Hippocampal formation (tissue), 2 donors: Measurements from ENCODE around the gene TTC33.
"Not testable (repeated sequence)": the region's sequence is repeated elsewhere in the genome, so short reads cannot be mapped to it uniquely, and the experiment has no call there.

Source experiments
- DNase-seq, 2 donors: peaks; one replicate each; lab custom pipeline; 2025; lab: John Stamatoyannopoulos, UW

TTC33 gene

DNA sequence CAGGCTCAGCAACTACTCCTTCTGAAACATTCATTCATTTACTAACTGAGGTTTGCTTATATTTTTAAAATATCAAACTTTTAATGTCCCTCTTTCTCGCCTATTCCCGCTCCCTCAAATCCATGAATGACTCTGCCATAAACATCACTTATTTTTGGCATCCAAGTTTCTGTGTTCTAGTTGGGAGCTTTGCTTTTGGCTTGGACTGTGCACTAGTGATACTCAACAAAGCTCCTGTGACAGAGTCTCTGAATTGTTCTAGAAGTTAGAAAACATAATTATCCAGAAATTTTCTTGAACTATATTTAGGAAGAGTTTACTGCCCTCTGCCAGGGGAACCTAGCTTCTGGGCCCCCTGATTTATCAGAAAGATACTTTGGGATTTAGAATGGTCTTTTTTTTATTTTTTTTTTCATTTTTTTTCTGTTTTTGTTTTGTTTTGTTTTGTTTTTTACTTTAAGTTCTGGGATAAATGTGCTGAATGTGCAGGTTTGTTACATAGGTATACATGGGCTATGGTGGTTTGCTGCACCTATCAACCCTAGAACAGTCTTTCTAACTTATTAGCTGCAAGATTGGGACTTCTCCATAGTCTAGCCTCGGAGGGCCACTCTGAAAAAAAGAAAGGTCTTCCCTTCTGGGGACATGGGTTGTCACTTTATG lies 140.7 kb downstream of the TTC33 start:
- DNase-seq = no peak

DNA sequence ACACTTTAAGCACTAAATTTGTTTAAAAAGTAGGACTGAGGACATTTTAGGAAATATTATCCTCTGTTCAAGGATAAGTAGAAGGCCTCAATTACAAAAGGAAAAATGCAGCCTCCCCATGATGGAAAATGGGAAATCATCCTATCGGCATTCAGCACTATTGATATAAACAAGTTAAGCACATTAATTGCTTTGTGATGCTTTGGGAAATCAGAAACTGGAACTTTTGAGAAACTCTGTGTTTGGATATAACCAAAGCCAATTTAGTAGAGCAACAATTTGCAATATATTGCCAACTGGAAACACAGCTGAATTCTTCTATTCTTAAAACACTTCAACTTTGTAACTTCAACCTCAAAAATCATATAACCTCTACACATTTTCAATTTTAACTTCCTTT lies 141.3 kb downstream of the TTC33 start:
- DNase-seq = no peak

DNA sequence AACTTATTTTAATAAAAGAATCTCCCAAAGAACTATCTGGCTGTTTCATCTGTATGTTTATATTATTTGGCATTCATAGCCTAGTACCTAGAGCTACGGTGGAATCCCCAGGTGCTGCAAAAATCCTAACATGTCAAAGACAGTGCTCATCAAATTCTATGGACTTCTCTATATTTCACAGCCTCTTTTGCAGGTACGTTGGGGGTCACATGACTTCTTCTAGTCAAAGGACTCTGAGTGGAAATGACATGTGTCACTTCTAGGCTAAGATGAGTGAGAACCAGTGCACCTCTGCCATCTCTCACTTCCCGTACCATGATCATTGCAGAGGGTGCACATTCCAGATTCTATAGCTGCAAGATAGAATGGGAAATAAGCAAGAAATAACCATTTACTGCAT lies 148.6 kb downstream of the TTC33 start:
- DNase-seq = no peak

DNA sequence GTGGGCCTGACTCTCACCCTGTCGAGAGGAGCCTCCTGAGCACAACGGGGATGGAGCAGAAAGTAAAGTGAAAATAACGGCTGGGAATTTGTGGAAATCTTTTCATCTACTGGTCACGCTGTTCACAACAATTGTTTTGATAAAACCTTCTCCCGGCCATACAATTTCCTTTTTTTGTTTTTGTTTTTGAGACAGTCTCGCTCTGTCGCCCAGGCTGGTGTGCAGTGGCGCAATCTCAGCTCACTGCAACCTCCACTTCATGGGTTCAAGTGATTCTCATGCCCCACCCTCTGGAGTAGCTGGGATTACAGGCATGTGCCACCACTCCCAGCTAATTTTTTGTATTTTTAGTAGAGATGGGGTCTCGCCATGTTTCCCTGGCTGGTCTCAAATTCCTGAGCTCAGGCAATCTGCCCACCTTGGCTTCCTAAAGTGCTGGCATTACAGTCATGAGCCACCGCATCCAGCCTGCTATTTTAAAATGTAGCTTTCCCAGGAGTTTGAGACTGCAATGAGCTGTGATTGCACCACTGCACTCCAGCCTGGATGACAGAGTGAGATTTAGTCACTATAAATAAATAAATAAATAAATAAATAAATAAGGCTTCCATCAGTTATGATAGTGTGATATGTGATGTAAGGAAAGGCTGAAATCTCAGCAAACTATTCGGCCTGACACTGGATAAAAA lies 149.5 kb downstream of the TTC33 start:
- DNase-seq = no peak

DNA sequence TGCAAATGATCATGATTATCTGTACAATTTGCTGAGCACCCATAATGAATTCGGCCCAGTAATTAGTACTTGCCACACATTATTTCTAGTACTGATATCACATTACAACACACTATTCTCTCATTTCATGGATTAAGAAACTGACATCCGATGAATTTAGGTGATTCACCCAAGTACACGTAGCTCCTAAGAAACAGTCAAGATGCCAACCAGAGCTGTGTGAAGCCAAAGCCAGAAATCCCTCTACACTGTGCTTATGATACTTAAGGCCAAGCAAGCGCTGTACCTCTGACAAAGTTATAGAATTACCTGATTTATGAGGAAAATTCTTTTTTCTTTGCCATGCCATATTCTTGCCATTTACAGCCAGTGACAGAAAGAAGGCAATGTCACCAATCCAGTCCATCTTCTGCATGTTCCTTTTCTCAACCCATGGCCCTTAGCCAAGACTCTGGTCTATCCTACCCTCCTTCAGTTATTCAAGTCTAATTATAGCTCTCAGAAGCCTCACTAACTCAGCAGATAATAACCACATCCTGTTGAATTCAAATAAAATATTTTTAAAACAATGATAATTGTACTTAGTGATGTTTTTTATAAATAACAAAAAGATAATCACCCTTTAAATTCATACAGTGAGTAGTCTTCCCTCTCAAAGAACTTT lies 150.3 kb downstream of the TTC33 start:
- no peak for DNase-seq

DNA sequence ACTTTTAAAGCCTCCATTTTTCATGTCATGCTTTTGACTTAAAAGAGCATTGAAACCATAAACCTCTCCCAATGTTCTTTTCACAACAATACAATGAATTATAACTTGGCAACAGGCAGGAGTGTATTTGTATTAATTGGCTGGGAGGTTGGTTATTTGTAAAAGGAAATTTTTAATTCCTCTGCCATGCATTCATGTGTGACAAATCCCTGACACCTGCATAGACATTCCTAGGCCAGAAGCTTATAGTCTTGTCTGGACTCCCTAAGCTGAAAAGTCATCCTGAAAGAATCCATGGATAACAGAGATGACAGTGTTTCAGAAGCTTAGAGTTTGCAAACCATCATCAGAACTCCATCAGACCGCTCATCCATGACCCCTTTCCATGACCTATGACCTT lies 152.4 kb downstream of the TTC33 start:
- no peak for DNase-seq

DNA sequence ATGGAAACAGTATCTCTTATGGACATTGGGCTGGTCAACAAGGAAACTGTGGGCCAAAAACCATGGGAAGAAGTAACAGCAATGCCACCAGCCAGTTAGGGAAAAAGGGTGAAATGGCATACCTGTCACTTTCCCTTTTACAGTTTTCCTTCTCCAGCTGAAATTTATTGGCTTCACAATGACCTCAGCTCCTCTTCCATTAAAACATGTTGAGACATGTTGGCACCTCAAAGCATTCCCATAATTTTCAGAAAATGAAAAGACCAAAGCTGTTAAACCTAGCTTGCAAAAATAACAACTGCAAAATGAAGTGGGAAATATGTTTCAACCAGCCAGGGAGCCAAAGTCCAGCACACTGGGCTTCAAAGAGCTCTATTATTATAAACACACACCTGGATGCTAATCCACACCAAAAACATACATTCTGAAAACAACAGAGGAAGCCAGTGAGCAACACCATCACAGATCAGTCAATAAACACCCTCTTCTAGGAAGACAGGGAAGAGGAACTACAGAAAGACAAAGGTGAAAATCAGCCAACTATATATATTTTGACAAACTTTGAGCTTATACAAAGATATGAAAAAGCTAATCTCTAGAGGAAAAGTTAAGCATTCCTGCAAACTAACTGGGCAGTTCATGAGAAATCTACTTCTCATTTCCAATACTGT lies 154.4 kb downstream of the TTC33 start:
- DNase-seq = no peak

DNA sequence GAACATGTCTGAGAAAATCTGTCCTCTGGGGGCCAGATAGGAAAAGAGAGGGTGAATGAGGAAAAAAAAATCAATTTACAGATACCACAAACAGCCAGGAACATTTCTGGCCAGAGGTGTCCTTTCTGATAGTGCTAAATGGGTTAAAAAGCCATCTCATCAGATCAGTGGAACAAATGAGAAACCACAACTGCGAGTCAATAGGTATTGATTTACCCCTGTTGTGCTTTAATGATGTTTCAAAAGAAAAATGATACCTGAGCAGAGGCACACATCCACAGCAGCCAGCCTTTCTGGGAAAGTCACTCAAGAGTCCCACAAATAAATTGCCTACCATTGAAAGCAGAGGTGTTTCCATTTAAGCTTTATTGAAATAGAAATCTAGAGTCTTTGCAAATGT lies 155.4 kb downstream of the TTC33 start:
- DNase-seq = no peak

DNA sequence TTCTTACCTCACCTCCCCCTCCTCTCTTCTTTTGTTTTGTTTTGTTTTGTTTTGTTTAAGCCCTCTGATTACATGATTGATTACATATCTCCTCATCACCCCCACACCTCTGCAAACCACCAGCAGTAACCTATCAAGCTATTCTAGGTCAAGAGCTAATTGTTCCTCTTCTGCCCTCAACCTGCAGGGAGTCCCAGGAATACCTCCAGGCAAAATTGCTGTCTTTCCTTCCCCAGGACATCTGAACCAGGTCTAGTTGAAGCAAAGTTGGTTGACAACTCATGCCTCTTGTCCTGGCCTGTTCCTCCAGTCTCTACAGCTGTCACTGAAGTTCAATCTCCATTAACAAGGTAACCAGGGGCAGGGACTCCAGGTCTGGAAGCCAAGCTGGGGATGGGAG lies 156.1 kb downstream of the TTC33 start:
- no peak for DNase-seq

DNA sequence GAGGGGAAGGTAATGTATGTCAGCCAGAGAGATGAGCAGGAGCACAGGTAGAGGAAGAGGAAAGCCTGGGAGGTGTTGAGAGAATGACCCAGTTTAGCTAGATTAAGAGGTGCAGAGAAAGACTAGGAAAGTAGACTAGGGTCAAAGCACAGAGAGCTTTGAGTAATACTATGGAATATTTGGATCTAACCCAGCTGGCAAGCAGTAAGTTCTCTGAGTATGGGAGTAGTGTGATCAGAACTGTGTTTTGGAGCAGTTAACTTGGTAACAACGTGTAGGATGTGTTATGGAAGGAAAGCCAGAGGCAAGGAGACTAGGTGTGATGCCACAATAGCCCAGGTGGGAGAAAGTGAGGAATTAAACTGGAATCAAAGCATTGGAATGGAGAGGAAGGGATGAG lies 160.9 kb downstream of the TTC33 start:
- DNase-seq = no peak

DNA sequence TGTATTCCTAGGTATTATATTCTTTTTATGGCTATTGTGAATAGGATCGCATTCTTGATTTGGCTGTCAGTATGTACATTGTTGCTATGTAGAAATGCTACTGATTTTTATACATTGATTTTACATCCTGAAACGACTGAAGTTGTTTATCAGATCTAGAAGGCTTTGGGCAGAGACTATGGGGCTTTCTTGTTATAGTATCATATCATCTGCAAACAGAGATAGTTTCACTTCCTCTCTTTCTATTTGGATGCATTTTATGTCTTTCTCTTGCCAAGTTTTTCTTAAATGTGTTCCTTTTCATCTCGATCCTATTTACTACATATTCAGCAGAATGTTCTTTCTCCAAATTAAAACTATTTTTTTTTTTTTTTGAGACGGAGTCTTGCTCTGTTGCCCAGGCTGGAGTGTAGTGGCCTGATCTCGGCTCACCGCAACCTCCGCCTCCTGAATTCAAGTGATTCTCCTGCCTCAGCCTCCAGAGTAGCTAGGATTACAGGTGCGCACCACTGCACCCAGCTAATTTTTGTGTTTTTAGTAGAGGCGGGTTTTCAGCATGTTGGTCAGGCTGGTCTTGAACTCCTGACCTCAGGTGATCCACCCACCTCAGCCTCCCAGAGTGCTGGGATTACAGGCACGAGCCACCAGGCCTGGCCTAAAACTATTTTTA lies 163.9 kb downstream of the TTC33 start:
- DNase-seq = not testable (repeated sequence)

DNA sequence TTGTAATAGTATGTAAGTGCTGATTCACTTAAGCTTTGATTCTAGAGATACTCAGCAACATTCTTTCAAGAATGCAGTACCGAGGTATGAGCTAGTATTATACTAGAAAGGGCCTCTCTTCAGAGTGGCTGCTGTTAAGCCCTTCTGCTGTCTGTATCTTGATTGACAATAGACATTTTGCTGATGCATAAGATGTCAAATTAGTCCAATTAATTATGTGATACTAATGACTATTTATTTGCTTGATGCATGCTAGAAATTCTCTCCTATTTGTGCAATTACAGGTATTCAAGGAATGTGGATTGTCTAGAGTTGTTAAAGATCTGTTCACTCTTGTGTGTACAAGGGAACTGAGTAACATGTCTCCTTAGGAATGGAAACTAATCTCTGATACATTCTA lies 168.4 kb downstream of the TTC33 start:
- no peak for DNase-seq

DNA sequence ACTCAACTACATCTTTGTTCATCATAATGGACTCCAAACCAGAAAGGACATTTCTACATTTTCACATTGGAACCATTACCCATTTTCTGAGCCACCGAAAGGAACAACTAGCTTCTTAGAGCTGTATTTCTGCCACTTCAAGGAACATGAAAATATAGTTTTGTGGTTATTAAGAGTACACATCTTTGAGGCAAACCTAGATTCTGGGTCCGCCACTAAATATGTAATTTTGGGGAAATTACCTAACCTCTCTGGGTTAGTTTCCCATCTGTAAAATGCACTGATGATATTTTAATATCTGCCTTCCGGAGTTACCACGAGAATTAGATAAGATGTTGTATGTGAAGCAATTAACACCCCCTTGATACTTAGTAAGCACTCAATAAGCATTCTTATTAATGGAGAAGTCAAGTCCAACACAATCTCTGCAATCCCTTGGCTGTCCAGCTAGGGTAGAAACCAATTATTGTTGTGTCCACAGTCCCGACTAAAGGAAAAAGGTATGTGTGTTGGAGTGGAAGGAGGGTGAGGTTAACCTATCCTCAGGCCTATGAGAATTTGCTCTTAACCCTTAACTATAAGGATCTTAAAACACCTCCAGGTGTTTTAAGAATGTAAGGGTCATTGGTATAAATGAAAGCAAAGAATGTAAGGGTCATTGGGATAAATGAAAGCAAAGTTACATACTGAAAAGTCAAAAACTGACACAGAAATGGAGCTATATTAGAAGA lies 170.1 kb downstream of the TTC33 start:
- no peak for DNase-seq

DNA sequence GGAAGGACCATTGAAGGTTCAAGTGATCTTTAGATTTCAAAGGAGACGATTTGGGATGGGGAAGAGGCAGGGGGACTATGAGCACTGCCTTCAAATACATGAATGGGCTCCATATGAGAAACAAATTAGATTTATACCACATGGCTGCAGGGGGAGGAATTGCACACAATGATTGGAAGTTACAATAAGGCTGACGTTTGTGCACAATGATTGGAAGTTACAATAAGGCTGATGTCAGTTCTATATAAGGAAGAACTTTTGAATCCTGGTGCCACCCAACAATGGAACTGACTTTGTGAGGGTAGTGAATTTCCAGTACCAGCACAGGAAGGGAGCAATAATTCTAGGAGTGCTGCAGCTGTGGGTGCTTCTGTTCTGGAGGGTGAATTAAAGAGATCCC lies 171.7 kb downstream of the TTC33 start:
- DNase-seq = no peak

DNA sequence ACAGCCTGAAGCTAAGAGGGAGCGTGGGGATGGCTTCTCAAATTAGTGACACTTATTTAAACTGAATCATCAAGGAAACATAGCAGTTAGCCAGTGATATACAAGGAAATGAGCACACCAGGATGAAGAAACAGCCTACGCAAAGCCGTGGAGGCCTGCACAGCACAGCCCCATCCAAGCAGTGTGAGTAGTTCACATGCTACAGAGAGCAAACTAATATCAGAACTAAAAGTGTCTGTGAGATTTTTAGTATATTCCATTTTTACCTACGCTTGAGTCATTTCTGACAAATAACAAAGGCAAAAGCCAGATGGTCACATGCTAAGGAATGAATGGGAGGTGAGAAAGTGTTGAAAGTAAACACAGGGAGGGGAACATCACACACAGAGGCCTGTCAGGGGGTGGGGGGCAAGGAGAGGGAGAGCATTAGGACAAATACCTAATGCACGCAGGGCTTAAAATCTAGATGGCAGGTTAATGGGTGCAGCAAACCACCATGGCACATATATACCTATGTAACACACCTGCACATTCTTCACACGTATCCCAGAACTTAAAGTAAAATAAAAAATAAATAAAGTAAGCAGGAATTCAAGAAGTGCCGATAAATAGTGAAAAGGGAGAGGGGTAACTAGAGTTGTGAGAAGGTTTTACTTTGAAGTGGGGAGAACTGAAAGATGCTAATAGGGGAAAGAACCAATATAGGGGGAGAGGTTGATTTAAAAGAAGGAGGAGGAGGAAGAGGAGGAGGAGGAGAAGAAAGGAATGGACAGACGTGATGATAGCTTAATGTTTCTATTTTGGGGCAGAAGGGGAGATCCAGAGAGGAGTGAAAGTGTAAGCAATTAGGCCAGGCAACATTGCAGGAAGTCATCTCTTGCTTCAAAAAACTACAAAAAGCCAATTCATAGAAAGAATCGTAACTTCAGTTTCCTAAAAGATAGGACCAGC lies 177.0 kb downstream of the TTC33 start:
- DNase-seq = no peak

DNA sequence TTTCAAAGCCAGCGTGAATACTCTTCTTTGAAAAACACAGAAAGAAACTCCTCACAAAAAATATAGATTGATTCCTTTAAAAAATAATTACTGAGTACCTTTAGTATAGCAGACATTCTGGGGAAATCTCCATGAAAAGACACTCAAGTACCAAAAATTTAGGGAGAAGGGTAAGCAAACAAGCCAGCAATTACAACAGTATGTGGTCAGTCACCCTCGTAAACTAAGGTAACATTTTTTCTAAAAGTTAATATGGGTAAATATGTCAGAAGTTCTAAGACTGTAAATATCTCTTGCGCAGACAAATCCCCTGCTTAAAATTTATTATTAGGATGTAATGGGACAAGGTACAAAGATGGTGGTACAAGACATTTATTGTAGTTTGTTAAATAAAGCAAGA lies 178.0 kb downstream of the TTC33 start:
- DNase-seq = no peak

DNA sequence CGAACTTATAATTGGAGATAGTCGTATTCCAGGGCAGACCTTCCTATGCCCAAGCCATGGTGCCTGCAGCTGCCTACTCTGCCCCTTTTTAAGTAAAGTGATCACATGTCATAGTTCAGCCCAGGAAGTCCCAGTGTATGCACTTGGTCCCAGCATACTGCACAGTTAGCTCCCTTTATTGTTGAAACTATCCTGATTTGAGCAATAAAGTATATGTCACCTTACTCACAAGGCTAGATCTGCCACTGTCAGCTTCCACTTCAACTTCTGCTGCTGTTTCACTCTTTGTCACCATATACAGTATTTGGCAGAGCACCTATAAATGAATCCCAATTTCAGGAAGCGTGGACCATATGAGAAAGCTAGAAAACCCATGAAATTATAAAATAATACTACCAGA lies 179.8 kb downstream of the TTC33 start:
- DNase-seq = no peak

DNA sequence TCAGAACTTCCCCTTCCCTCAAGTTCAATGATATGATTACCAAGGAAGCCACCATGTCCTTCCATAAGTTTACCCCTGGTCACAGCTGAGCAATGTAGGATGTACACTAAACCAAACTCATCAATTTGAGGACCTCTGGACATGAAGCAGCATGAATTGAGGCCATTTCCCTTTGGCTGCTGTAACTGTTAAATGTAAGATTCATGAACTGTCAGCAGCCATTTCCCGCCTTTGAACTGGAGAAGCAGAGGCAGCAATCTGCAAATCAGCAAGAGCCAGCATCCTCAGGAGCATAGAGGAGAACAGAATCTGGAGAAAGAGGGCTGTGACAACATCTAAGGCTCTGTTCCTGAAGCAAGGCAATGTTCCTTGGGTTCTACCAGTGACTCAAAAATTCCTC lies 180.3 kb downstream of the TTC33 start:
- DNase-seq = no peak

DNA sequence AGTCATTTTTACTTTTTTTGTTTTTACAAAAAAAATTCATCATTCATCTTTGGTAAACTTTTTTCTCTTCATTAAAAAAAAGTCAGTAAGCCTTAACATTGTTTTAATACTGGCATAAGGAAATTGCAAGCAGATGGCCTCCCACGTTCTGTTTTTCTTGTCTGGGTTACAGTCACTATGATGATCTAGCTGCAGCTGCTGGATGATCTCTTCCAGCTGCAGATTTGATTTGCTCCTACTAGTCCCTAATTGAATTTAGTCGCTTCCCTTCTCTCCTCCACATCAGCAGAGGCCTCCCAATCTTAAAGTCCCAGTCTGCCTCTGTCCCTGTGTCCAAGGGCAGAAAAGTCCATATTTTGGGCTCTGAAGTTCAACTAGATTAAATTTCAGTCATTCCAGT lies 182.8 kb downstream of the TTC33 start:
- no peak for DNase-seq

DNA sequence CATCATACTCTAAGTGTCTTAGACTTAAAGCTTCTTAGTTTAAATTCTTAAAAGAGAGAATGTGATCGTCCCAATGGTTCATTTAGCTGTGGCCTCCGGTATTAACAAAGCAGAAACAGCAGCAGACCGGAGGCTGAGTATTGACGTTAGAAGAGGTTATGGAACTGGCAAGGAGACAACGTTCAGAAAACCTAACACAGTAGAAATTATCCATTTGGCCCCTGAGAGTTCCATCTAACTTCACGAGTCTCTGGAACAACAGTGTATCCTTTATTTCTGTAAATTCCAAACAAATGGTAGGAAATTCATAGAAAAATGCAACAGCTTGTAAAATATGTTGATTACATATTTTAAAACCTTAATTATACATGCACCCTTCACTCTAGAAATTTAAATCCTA lies 183.4 kb downstream of the TTC33 start:
- no peak for DNase-seq

DNA sequence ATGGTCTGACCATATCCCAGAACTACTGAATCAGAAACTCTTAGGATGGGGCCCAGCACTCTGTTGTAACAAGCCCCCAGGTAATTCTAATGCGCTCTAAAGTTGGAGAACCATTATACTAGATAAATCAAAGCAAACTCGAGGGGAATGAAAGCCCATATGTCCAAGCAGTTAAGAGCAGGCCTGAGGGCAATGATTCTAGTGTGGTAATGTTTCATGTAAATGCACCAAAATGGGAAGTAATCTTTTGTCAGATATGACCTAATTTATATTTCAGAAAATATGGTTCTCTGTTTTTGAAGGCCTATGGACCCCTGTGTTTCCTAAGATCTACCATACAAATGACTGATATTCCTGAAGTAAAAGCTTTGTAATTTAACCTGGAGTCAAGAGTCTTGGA lies 184.0 kb downstream of the TTC33 start:
- no peak for DNase-seq
